H9 (cell line): ENCODE data around the gene ABHD17C. TPM values are rescaled to one million over a fixed set of nuclear protein-coding genes. Genes with fewer than 3 reads are reported as not detected.

Source experiments
- DNase-seq: peaks from one replicate; pipeline ENCODE4 v3.0.0-alpha.2; 2017
- H2AFZ ChIP-seq: one replicate; pipeline ENCODE4 v1.6.1; 2013; ENCODE audit warnings: mild to moderate bottlenecking, low read length, control low read depth, moderate library complexity
- H2AK5ac ChIP-seq: 2 replicates; pipeline ENCODE4 v1.6.1; 2013; ENCODE audit warnings: low read length, control low read depth, mixed read lengths; ENCODE audit not compliant: insufficient read length
- H2BK120ac ChIP-seq: one replicate; pipeline ENCODE4 v1.6.1; 2013; ENCODE audit warnings: low read depth, mild to moderate bottlenecking, low read length, control low read depth, inconsistent platforms; ENCODE audit not compliant: poor library complexity, severe bottlenecking
- H2BK12ac ChIP-seq: 2 replicates; pipeline ENCODE4 v1.6.1; 2013; ENCODE audit warnings: low read length, control low read depth, mixed read lengths, low read depth; ENCODE audit not compliant: insufficient read length
- H2BK15ac ChIP-seq: 2 replicates; pipeline ENCODE4 v1.6.1; 2013; ENCODE audit warnings: low read depth, low read length, control low read depth
- H2BK20ac ChIP-seq: one replicate; pipeline ENCODE4 v1.6.1; 2013; ENCODE audit warnings: low read depth, mild to moderate bottlenecking, low read length, control low read depth, inconsistent platforms; ENCODE audit not compliant: poor library complexity, severe bottlenecking
- H2BK5ac ChIP-seq: 2 replicates; pipeline ENCODE4 v1.6.1; 2013; ENCODE audit warnings: low read length, control low read depth, mixed read lengths; ENCODE audit not compliant: insufficient read length
- H3K14ac ChIP-seq: 2 replicates; pipeline ENCODE4 v1.6.1; 2013; ENCODE audit warnings: low read length, control low read depth; ENCODE audit not compliant: insufficient read depth
- H3K18ac ChIP-seq: 2 replicates; pipeline ENCODE4 v1.6.1; 2013; ENCODE audit warnings: low read depth, mild to moderate bottlenecking, mixed read lengths, low read length, control low read depth; ENCODE audit not compliant: insufficient read length
- H3K23ac ChIP-seq: 2 replicates; pipeline ENCODE4 v1.6.1; 2013; ENCODE audit warnings: low read length, control low read depth, mixed read lengths, low read depth; ENCODE audit not compliant: insufficient read length
- H3K23me2 ChIP-seq: 2 replicates; pipeline ENCODE4 v1.6.1; 2013; ENCODE audit warnings: low read depth, mild to moderate bottlenecking, mixed read lengths, low read length, control low read depth; ENCODE audit not compliant: insufficient read length, poor library complexity, severe bottlenecking
- H3K27ac ChIP-seq: 2 replicates; pipeline ENCODE4 v1.5.1; 2013; ENCODE audit warnings: low read length, control low read depth, mixed read lengths, low read depth; ENCODE audit not compliant: insufficient read length
- H3K27me3 ChIP-seq: 2 replicates; pipeline ENCODE4 v1.6.1; 2013; ENCODE audit warnings: low read length, control low read depth, inconsistent platforms; ENCODE audit not compliant: insufficient read depth
- H3K4ac ChIP-seq: 2 replicates; pipeline ENCODE4 v1.6.1; 2013; ENCODE audit warnings: low read depth, mild to moderate bottlenecking, control low read depth, inconsistent platforms, low read length, moderate library complexity
- H3K4me1 ChIP-seq: 2 replicates; pipeline ENCODE4 v1.6.1; 2013; ENCODE audit warnings: low read length, control low read depth, inconsistent platforms; ENCODE audit not compliant: insufficient read depth
- H3K4me2 ChIP-seq: 2 replicates; pipeline ENCODE4 v1.6.1; 2013; ENCODE audit warnings: low read length, control low read depth, mixed read lengths; ENCODE audit not compliant: insufficient read length, insufficient read depth
- H3K56ac ChIP-seq: 2 replicates; pipeline ENCODE4 v1.6.1; 2013; ENCODE audit warnings: low read depth, mild to moderate bottlenecking, mixed read lengths, low read length, control low read depth; ENCODE audit not compliant: insufficient read length
- H3K79me1 ChIP-seq: 2 replicates; pipeline ENCODE4 v1.6.1; 2013; ENCODE audit warnings: low read depth, mild to moderate bottlenecking, moderate library complexity, low read length, control low read depth, inconsistent platforms; ENCODE audit not compliant: insufficient read depth, poor library complexity, severe bottlenecking
- H3K79me2 ChIP-seq: 2 replicates; pipeline ENCODE4 v1.6.1; 2013; ENCODE audit warnings: low read length, control low read depth, inconsistent platforms; ENCODE audit not compliant: insufficient read depth
- H3K9ac ChIP-seq: 2 replicates; pipeline ENCODE4 v1.6.1; 2013; ENCODE audit warnings: low read length, control low read depth, mixed read lengths; ENCODE audit not compliant: insufficient read length; ENCODE audit errors: extremely low read depth
- H3K9me3 ChIP-seq: one replicate; pipeline ENCODE4 v1.6.1; 2013; ENCODE audit warnings: low read depth, low read length, inconsistent platforms; ENCODE audit not compliant: control insufficient read depth
- H3T11ph ChIP-seq: one replicate; pipeline ENCODE4 v1.6.1; 2013; ENCODE audit warnings: mild to moderate bottlenecking, low read length, control low read depth, inconsistent platforms
- H4K20me1 ChIP-seq: one replicate; pipeline ENCODE4 v1.6.1; 2013; ENCODE audit not compliant: control insufficient read depth, insufficient read length, insufficient read depth
- H4K5ac ChIP-seq: 2 replicates; pipeline ENCODE4 v1.6.1; 2013; ENCODE audit warnings: low read depth, mild to moderate bottlenecking, mixed read lengths, low read length, control low read depth; ENCODE audit not compliant: insufficient read length
- H4K8ac ChIP-seq: replicated peaks from 2 replicates; pipeline ENCODE4 v1.6.1; 2013; ENCODE audit warnings: low read length, control low read depth, mixed read lengths, low read depth; ENCODE audit not compliant: insufficient read length
- H4K91ac ChIP-seq: 2 replicates; pipeline ENCODE4 v1.6.1; 2013; ENCODE audit warnings: low read depth, mild to moderate bottlenecking, moderate library complexity, mixed read lengths, low read length, control low read depth; ENCODE audit not compliant: insufficient read length
- H3K27ac Mint-ChIP-seq, 3 experiments: 2 replicates in 2 of 3; 3 replicates in 1 of 3; pipeline ENCODE4 v1.8.0; 2020 to 2021; ENCODE audit warnings: mixed read lengths in 3 of 3, mild to moderate bottlenecking in 1 of 3, moderate library complexity in 1 of 3
- H3K27me3 Mint-ChIP-seq: 2 replicates; pipeline ENCODE4 v1.8.0; 2021; ENCODE audit warnings: low read depth, mild to moderate bottlenecking, moderate library complexity, mixed read lengths
- H3K36me3 Mint-ChIP-seq, 3 experiments: 2 replicates in 2 of 3; 3 replicates in 1 of 3; pipeline ENCODE4 v1.8.0; 2020 to 2021; ENCODE audit warnings: low read depth in 3 of 3, mixed read lengths in 3 of 3; ENCODE audit not compliant: insufficient read depth in 1 of 3
- H3K4me1 Mint-ChIP-seq, 2 experiments: 2 replicates each; pipeline ENCODE4 v1.8.0; 2020; ENCODE audit warnings: mixed read lengths in 2 of 2
- H3K4me3 Mint-ChIP-seq, 2 experiments: 2 replicates in 1 of 2; 3 replicates in 1 of 2; pipeline ENCODE4 v1.8.0; 2020 to 2021; ENCODE audit warnings: mild to moderate bottlenecking in 2 of 2, mixed read lengths in 2 of 2, moderate library complexity in 1 of 2
- H3K9me3 Mint-ChIP-seq, 2 experiments: 2 replicates in 1 of 2; 3 replicates in 1 of 2; pipeline ENCODE4 v1.8.0; 2020; ENCODE audit warnings: mild to moderate bottlenecking in 2 of 2, mixed read lengths in 2 of 2, moderate library complexity in 1 of 2
- CTCF ChIP-seq: fragments of 200-600 bp; sonication (generic); conservative IDR thresholded peaks from 3 replicates; pipeline ENCODE4 v1.8.0; 2021; ENCODE audit warnings: antibody characterized with exemption, mild to moderate bottlenecking
- WGBS: extraction: QIAGEN DNeasy Blood & Tissue Kit; methylation state at CpG from one replicate; pipeline ENCODE4 v1.1.7; 2013; ENCODE audit warnings: missing lambda C conversion rate, low lambda C conversion rate, mixed read lengths; ENCODE audit not compliant: insufficient read length; ENCODE audit errors: extremely low coverage; 5-methylcytosine and 5-hydroxymethylcytosine counted together
- total RNA-seq: library from RNA; stranded (reverse); gene quantifications from 2 replicates; pipeline ENCODE4 v1.2.1, GENCODE V29; 2021

The ABHD17C gene
- total RNA-seq, 1 experiment from 2014 or later = 21.5 TPM

GRCh38 chr15:80677041-80677440, 18.1 kb upstream of the ABHD17C start:
- Histone ChIP-seq H2AK5ac (no peak overlapping the region), H2AFZ (no peak overlapping the region), H4K20me1 (no peaks in the 10 kb centered on the region), H4K91ac (no peak overlapping the region), H3K18ac (no peak overlapping the region), H3K9ac (no peak overlapping the region), H3K14ac (no peak overlapping the region), H2BK120ac (no peak overlapping the region), H3K9me3 (no peaks in the 10 kb centered on the region), H4K5ac (no peak overlapping the region), H3K23ac (no peak overlapping the region), H2BK15ac (no peak overlapping the region), H3K23me2 (no peaks in the 10 kb centered on the region), H3K79me2 (no peaks in the 10 kb centered on the region), H3K4ac (no peak overlapping the region), H3K79me1 (no peaks in the 10 kb centered on the region), H3K56ac (no peak overlapping the region), H3K4me1 (no peaks in the 10 kb centered on the region; the same call in 1 of the 2 replicates), H3K27me3 (no peaks in the 10 kb centered on the region), H3K27ac (no peak overlapping the region), H2BK12ac (no peak overlapping the region), H4K8ac (no peak overlapping the region), H3T11ph (no peak overlapping the region), H2BK20ac (no peak overlapping the region), H2BK5ac (no peak overlapping the region), H3K4me2 (no peak overlapping the region)
- H3K4me3 Mint-ChIP-seq = no peak overlapping the region
- peaks cover 12 to 14% of the 10 kb centered on the region in 2 experiments for H3K4me1 Mint-ChIP-seq
- no peak for TF ChIP-seq CTCF
- WGBS = no CpG with 5 or more reads among the region's 2 CpGs
- no peaks in the 10 kb centered on the region; the same call in none of the 2 replicates for H3K27me3 Mint-ChIP-seq
- peak overlapping the region in 1 of 3 experiments; percentile 50; a peak in 1 of 7 replicates for H3K27ac Mint-ChIP-seq
- H3K9me3 Mint-ChIP-seq = no peaks in the 10 kb centered on the region
- H3K36me3 Mint-ChIP-seq = no peaks in the 10 kb centered on the region
- DNase-seq = no peak
